ENCODE data around the gene TMC4.
"Not testable (repeated sequence)": the region's sequence is repeated elsewhere in the genome, so short reads cannot be mapped to it uniquely, and the experiment has no call there.

The TMC4 gene

GRCh38 chr19:54173359-54173699, 369 bp upstream of the TMC4 start:
- Histone ChIP-seq H3K79me2 (ENCODE audit: insufficient read depth, low read length) (no peaks in the 10 kb centered on the region), H3K27ac (ENCODE audit: low read length) (no peak overlapping the region), H3K9me3 (ENCODE audit: insufficient read depth, low read length, severe bottlenecking) (no peaks in the 10 kb centered on the region), H3K9ac (ENCODE audit: low read depth, low read length) (no peak overlapping the region), H2AFZ (ENCODE audit: low read depth, low read length) (no peak overlapping the region), H3K4me1 (ENCODE audit: insufficient read depth, low read length) (peaks cover 2% of the 10 kb centered on the region), H3K4me2 (ENCODE audit: insufficient read depth, low read length) (no peak overlapping the region), H3K4me3 (ENCODE audit: low read depth in 1 of 2, low read length in 2 of 2) (no peak overlapping the region), H3K27me3 (ENCODE audit: insufficient read depth, low read length, poor library complexity) (no peaks in the 10 kb centered on the region), H3K36me3 (ENCODE audit: insufficient read depth, low read length) (peaks cover 11% of the 10 kb centered on the region), H4K20me1 (ENCODE audit: insufficient read depth, low read length) (0 out of 2 replicates have a peak, but pooled peaks cover 3% of the 10 kb centered on the region)
- no peak for TF ChIP-seq EZH2 (IDR thresholded peaks at IDR 0.05; ENCODE audit: borderline replicate concordance, low read depth, low read length, severe bottlenecking)
- TF ChIP-seq, protein P1, sequence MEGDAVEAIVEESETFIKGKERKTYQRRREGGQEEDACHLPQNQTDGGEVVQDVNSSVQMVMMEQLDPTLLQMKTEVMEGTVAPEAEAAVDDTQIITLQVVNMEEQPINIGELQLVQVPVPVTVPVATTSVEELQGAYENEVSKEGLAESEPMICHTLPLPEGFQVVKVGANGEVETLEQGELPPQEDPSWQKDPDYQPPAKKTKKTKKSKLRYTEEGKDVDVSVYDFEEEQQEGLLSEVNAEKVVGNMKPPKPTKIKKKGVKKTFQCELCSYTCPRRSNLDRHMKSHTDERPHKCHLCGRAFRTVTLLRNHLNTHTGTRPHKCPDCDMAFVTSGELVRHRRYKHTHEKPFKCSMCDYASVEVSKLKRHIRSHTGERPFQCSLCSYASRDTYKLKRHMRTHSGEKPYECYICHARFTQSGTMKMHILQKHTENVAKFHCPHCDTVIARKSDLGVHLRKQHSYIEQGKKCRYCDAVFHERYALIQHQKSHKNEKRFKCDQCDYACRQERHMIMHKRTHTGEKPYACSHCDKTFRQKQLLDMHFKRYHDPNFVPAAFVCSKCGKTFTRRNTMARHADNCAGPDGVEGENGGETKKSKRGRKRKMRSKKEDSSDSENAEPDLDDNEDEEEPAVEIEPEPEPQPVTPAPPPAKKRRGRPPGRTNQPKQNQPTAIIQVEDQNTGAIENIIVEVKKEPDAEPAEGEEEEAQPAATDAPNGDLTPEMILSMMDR (IDR thresholded peaks at IDR 0.05; ENCODE audit: borderline replicate concordance, extremely low read depth, low read length, poor library complexity, severe bottlenecking): no peak
- ATAC-seq (ENCODE audit: insufficient read depth, low read depth) (no peak), DNase-seq (no peak)

- not testable (repeated sequence) for H4K20me1 ChIP-seq (ENCODE audit: insufficient read depth, low read length); H3K79me2 ChIP-seq (ENCODE audit: insufficient read depth, low read length); DNase-seq; H3K27me3 ChIP-seq (ENCODE audit: insufficient read depth, low read length, poor library complexity); H3K9me3 ChIP-seq (ENCODE audit: insufficient read depth, low read length, severe bottlenecking); H3K4me2 ChIP-seq (ENCODE audit: insufficient read depth, low read length); H2AFZ ChIP-seq (ENCODE audit: low read depth, low read length); H3K9ac ChIP-seq (ENCODE audit: low read depth, low read length); H3K27ac ChIP-seq (ENCODE audit: low read length); H3K4me1 ChIP-seq (ENCODE audit: insufficient read depth, low read length); ATAC-seq (ENCODE audit: insufficient read depth, low read depth); H3K36me3 ChIP-seq (ENCODE audit: insufficient read depth, low read length); H3K4me3 ChIP-seq (ENCODE audit: low read depth in 1 of 2, low read length in 2 of 2)
Measured at GRCh38 chr19:54171736-54172431, 1.1 kb downstream of the TMC4 start.

DNA sequence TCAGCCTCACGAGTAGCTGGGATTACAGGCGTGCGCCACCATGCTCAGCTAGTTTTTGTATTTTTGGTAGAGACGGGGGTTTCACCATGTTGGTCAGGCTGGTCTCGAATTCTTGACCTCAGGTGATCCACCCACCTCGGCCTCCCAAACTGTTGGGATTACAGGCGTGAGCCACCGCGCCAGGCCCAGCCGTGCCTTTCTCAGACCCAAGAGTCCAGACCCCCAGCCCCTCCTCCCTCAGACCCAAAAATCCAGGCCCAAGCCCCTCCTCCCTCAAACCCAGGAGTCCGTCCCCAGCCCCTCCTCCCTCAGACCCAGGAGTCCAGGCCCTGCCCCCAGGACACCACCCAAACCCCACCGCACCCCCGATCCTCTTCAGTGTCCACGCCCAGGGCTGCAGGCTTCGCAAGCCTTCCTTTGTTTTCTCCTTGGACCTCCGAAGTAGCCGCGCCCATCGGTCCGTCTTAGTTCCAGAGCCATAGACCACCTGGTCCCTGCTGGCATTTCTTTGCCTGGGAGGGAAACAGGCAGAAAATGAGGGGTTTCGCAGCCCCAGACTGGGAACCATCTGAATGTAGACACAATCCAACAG, 3.7 kb downstream of the TMC4 start:
- TF ChIP-seq, protein P1 (IDR thresholded peaks at IDR 0.05; ENCODE audit: borderline replicate concordance, extremely low read depth, low read length, poor library complexity, severe bottlenecking): no peak
- no peak for TF ChIP-seq EZH2 (IDR thresholded peaks at IDR 0.05; ENCODE audit: borderline replicate concordance, low read depth, low read length, severe bottlenecking)
- no peaks in the 10 kb centered on the region for H3K9me3 ChIP-seq (ENCODE audit: insufficient read depth, low read length, severe bottlenecking)
- H3K27ac ChIP-seq (ENCODE audit: low read length): no peak overlapping the region
- ATAC-seq (ENCODE audit: insufficient read depth, low read depth) (no peak), DNase-seq (no peak)
- no peak overlapping the region for H3K4me2 ChIP-seq (ENCODE audit: insufficient read depth, low read length)
- H4K20me1 ChIP-seq (ENCODE audit: insufficient read depth, low read length): 0 out of 2 replicates have a peak, but pooled peaks cover 3% of the 10 kb centered on the region
- no peaks in the 10 kb centered on the region for H3K27me3 ChIP-seq (ENCODE audit: insufficient read depth, low read length, poor library complexity)
- H3K79me2 ChIP-seq (ENCODE audit: insufficient read depth, low read length): no peaks in the 10 kb centered on the region
- H2AFZ ChIP-seq (ENCODE audit: low read depth, low read length): no peak overlapping the region
- no peaks in the 10 kb centered on the region for H3K36me3 ChIP-seq (ENCODE audit: insufficient read depth, low read length)
- H3K9ac ChIP-seq (ENCODE audit: low read depth, low read length): no peak overlapping the region
- peaks cover 6% of the 10 kb centered on the region for H3K4me1 ChIP-seq (ENCODE audit: insufficient read depth, low read length)
- H3K4me3 ChIP-seq (ENCODE audit: low read depth in 1 of 2, low read length in 2 of 2): no peak overlapping the region

- peak overlapping the region; percentile 55 for H3K4me2 ChIP-seq (ENCODE audit: insufficient read depth, low read length)
- no peaks in the 10 kb centered on the region for H3K27me3 ChIP-seq (ENCODE audit: insufficient read depth, low read length, poor library complexity)
- H2AFZ ChIP-seq (ENCODE audit: low read depth, low read length): peak overlapping the region; percentile 57
- no peak overlapping the region for H3K27ac ChIP-seq (ENCODE audit: low read length)
- 0 out of 2 replicates have a peak, but pooled peaks cover 3% of the 10 kb centered on the region for H4K20me1 ChIP-seq (ENCODE audit: insufficient read depth, low read length)
- ATAC-seq (ENCODE audit: insufficient read depth, low read depth) (peak; percentile 99), DNase-seq (peak; percentile 92)
- no peaks in the 10 kb centered on the region for H3K9me3 ChIP-seq (ENCODE audit: insufficient read depth, low read length, severe bottlenecking)
- peak overlapping the region; percentile 30; the same call in 1 of the 2 replicates for H3K9ac ChIP-seq (ENCODE audit: low read depth, low read length)
- peaks cover 10% of the 10 kb centered on the region for H3K4me1 ChIP-seq (ENCODE audit: insufficient read depth, low read length)
- TF ChIP-seq, protein P1 (IDR thresholded peaks at IDR 0.05; ENCODE audit: borderline replicate concordance, extremely low read depth, low read length, poor library complexity, severe bottlenecking): peak; percentile 88
- no peak for TF ChIP-seq EZH2 (IDR thresholded peaks at IDR 0.05; ENCODE audit: borderline replicate concordance, low read depth, low read length, severe bottlenecking)
- no peaks in the 10 kb centered on the region for H3K79me2 ChIP-seq (ENCODE audit: insufficient read depth, low read length)
- H3K36me3 ChIP-seq (ENCODE audit: insufficient read depth, low read length): no peaks in the 10 kb centered on the region
- H3K4me3 ChIP-seq (ENCODE audit: low read depth in 1 of 2, low read length in 2 of 2): peak overlapping the region in 1 of 2 experiments; percentile 33; a peak in 1 of 4 replicates
Measured at GRCh38 chr19:54168174-54168917, 4.6 kb downstream of the TMC4 start.
